Bone marrow (tissue), 2 donors: ENCODE data around the gene CPVL.

Source experiments
- DNase-seq, 2 donors: peaks; one replicate each; lab custom pipeline; 2025; lab: John Stamatoyannopoulos, UW

Gene CPVL

GRCh38 chr7:29156907-29157452 lies 10.6 kb upstream of the CPVL start:
- no peak for DNase-seq

- DNase-seq = no peak
These were observed 7.7 kb upstream of the CPVL start for GRCh38 chr7:29154076-29154475.

GRCh38 chr7:29150856-29151255 lies 4.5 kb upstream of the CPVL start:
- DNase-seq = no peak

- no peak for DNase-seq
These were observed 2.7 kb upstream of the CPVL start for GRCh38 chr7:29149036-29149435.

- DNase-seq = no peak
These were observed 1.5 kb upstream of the CPVL start for GRCh38 chr7:29147821-29148220.

GRCh38 chr7:29146888-29147609 lies 712 bp upstream of the CPVL start:
- no peak for DNase-seq

- no peak for DNase-seq
These were observed 732 bp downstream of the CPVL start for GRCh38 chr7:29145553-29146056.

GRCh38 chr7:29143751-29144150 lies 2.6 kb downstream of the CPVL start:
- no peak for DNase-seq

- DNase-seq = no peak
These were observed 4.2 kb downstream of the CPVL start for GRCh38 chr7:29142021-29142727.

- no peak for DNase-seq
These were observed 5.4 kb downstream of the CPVL start for GRCh38 chr7:29140873-29141468.

- no peak for DNase-seq
These were observed 6.5 kb downstream of the CPVL start for GRCh38 chr7:29139796-29140195.

- DNase-seq = no peak
These were observed 7.1 kb downstream of the CPVL start for GRCh38 chr7:29139191-29139590.

- DNase-seq = no peak
These were observed 7.7 kb downstream of the CPVL start for GRCh38 chr7:29138588-29138987.

GRCh38 chr7:29135846-29136245 lies 10.5 kb downstream of the CPVL start:
- DNase-seq = no peak

GRCh38 chr7:29132980-29133379 lies 13.4 kb downstream of the CPVL start:
- DNase-seq = no peak

GRCh38 chr7:29131678-29132077 lies 14.7 kb downstream of the CPVL start:
- no peak for DNase-seq

GRCh38 chr7:29130096-29130495 lies 16.2 kb downstream of the CPVL start:
- DNase-seq = no peak

- DNase-seq = no peak
These were observed 18.8 kb downstream of the CPVL start for GRCh38 chr7:29127527-29127926.

- DNase-seq = no peak
These were observed 19.5 kb downstream of the CPVL start for GRCh38 chr7:29126804-29127203.

- no peak for DNase-seq
These were observed 22.6 kb downstream of the CPVL start for GRCh38 chr7:29123626-29124190.

GRCh38 chr7:29122759-29123158 lies 23.6 kb downstream of the CPVL start:
- no peak for DNase-seq

GRCh38 chr7:29122081-29122480 lies 24.3 kb downstream of the CPVL start:
- DNase-seq = no peak
